Transverse colon (tissue), 4 donors: Measurements from ENCODE around the gene OXNAD1.

ENCODE experiments used
- CTCF ChIP-seq, 5 experiments: fragments of 200-600 bp in 3 of 5; fragments of 450-650 bp in 2 of 5; sonication (generic) in 3 of 5; IDR thresholded peaks; 1 replicate in 2 of 5; 2 replicates in 3 of 5; pipeline ENCODE4 v1.5.1; 2016 to 2017; ENCODE audit warnings: antibody characterized with exemption in 5 of 5, inconsistent platforms in 3 of 5, mild to moderate bottlenecking in 2 of 5, moderate library complexity in 1 of 5
- POLR2A ChIP-seq: fragments of 450-650 bp; IDR thresholded peaks from one replicate; pipeline ENCODE4 v1.6.1; 2016; ENCODE audit warnings: antibody characterized with exemption, mild to moderate bottlenecking, moderate library complexity
- POLR2AphosphoS5 ChIP-seq, 3 donors: sonication (generic); formaldehyde crosslinking; IDR thresholded peaks; one replicate each; pipeline ENCODE4 v1.6.1; 2016; ENCODE audit warnings: antibody characterized with exemption in 3 of 3

- TF ChIP-seq CTCF (IDR thresholded peaks at IDR 0.05) (no peak), POLR2AphosphoS5 (IDR thresholded peaks at IDR 0.05) (no peak), POLR2A (no peak)
Observed at GRCh38 chr3:16236030-16236639, 28.9 kb upstream of the OXNAD1 start.
